ENCODE measurements around the gene AIMP1.

AIMP1 gene

DNA sequence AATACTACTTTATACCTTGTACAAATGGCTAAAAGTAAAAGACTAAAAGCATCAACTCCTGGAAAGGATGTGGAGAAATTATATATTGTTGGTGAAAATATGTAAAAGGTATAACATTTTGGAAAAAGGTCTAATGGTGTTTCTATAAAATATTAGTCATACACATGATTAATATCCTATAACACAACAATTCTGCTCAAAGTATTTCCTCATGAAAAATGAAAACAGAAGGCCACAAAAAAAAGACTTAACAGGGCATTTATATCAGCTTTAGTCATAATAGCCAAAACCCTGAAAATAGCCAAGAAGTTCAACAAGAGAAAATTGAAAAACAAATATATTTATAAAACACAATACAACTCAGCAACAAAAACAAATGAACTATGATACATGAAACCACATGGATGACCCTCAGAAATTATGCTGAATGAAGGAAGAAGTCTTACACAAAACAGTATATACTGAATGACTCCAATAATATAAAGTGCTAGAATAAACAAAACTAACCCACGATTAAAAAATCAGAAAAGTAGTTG lies 39.1 kb upstream of the AIMP1 start:
- DNase-seq: no peak
- peak overlapping the region; percentile 32 for H3K27ac ChIP-seq
- H3K4me3 ChIP-seq (ENCODE audit: low read depth, low read length): no peak overlapping the region
- TF ChIP-seq, protein P1, sequence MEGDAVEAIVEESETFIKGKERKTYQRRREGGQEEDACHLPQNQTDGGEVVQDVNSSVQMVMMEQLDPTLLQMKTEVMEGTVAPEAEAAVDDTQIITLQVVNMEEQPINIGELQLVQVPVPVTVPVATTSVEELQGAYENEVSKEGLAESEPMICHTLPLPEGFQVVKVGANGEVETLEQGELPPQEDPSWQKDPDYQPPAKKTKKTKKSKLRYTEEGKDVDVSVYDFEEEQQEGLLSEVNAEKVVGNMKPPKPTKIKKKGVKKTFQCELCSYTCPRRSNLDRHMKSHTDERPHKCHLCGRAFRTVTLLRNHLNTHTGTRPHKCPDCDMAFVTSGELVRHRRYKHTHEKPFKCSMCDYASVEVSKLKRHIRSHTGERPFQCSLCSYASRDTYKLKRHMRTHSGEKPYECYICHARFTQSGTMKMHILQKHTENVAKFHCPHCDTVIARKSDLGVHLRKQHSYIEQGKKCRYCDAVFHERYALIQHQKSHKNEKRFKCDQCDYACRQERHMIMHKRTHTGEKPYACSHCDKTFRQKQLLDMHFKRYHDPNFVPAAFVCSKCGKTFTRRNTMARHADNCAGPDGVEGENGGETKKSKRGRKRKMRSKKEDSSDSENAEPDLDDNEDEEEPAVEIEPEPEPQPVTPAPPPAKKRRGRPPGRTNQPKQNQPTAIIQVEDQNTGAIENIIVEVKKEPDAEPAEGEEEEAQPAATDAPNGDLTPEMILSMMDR (IDR thresholded peaks at IDR 0.05; ENCODE audit: low read depth, low read length, missing control alignments): no peak
- no peaks in the 10 kb centered on the region for H3K27me3 ChIP-seq (replicated peaks)
- in situ Hi-C loops (cut with HindIII; ENCODE audit: low pct_ligation_motif_present, low sequenced_read_pairs): no loop called here
- no peaks in the 10 kb centered on the region for H3K36me3 ChIP-seq (replicated peaks)

DNA sequence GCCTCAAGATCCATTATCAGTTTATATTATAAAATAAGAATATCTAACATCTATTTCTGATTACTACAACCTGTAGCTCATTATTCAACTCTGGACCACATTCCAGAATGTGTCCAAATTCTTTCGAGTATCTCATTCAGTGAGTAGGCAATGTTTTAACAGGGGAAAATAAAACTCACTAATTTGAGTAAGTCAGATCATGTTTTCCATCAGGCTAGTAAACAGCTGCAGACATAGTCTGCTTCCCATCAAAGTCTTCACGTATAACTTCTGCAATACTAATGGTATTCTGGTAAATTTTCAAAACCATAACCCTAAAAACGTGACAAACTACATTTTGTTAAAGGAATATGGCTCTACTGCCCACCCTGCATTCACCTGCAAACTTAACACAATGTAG lies 32.1 kb upstream of the AIMP1 start:
- Histone ChIP-seq H3K27ac (no peak overlapping the region), H3K36me3 (replicated peaks) (no peaks in the 10 kb centered on the region), H3K27me3 (replicated peaks) (no peaks in the 10 kb centered on the region), H3K4me3 (ENCODE audit: low read depth, low read length) (no peak overlapping the region)
- DNase-seq: no peak
- in situ Hi-C loops (cut with HindIII; ENCODE audit: low pct_ligation_motif_present, low sequenced_read_pairs): no loop called here
- TF ChIP-seq, protein P1 (IDR thresholded peaks at IDR 0.05; ENCODE audit: low read depth, low read length, missing control alignments): no peak

DNA sequence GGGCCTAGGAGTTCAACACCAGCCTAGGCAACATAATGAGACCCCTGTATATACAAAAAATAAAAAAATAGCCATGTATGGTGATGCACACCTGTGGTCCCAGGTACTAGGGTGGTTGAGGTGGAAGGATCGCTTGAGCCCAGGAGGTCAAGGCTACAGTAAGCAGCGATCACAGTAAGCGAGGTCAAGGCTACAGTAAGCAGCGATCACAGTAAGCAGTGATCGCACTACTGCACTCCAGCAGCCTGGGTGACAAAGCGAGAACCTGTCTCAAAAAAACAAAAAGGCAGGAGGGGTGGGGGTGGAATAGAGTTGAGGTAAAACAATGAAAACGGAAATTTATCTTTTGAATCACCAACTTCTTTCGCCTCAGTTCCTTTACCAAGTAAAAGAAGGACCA lies 29.7 kb upstream of the AIMP1 start:
- TF ChIP-seq, protein P1 (IDR thresholded peaks at IDR 0.05; ENCODE audit: low read depth, low read length, missing control alignments): no peak
- H3K4me3 ChIP-seq (ENCODE audit: low read depth, low read length): no peak overlapping the region
- H3K27ac ChIP-seq: peak overlapping the region; percentile 70
- H3K36me3 ChIP-seq (replicated peaks): no peaks in the 10 kb centered on the region
- DNase-seq: no peak
- H3K27me3 ChIP-seq (replicated peaks): no peaks in the 10 kb centered on the region
- in situ Hi-C loops (cut with HindIII; ENCODE audit: low pct_ligation_motif_present, low sequenced_read_pairs): no loop called here

DNA sequence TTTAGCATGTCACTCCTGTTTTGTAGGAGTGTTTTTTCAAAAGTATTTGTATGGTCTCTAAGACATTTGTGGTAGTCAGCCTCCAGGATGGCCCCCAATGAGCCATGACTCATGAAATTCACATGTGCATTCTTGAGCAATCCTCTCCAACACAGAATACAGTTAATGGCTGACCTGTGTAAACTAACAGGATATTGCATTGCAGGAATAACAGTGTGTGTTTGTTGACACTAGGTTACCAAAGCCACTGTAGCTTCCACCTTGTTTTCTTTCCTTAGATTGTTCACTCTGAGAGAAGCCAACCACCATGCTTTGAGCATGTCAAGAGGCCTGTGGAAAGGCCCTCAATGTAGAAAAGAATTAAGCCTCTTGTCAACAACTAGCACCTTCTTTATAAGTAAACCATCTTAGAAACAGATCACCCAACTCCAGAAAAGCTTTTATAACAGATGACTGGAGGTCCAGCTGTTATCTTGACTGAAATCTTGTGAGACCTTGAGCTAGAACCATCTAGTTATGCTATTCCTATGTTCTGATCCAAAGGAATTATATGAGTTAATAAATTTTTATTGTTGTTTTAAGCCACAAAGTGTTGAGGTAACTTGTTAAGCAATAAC lies 28.9 kb upstream of the AIMP1 start:
- in situ Hi-C loops (cut with HindIII; ENCODE audit: low pct_ligation_motif_present, low sequenced_read_pairs): no loop called here
- Histone ChIP-seq H3K4me3 (ENCODE audit: low read depth, low read length) (no peak overlapping the region), H3K27ac (peak overlapping the region; percentile 85), H3K27me3 (replicated peaks) (no peaks in the 10 kb centered on the region), H3K36me3 (replicated peaks) (no peaks in the 10 kb centered on the region)
- TF ChIP-seq, protein P1 (IDR thresholded peaks at IDR 0.05; ENCODE audit: low read depth, low read length, missing control alignments): no peak
- peak; percentile 93 for DNase-seq

DNA sequence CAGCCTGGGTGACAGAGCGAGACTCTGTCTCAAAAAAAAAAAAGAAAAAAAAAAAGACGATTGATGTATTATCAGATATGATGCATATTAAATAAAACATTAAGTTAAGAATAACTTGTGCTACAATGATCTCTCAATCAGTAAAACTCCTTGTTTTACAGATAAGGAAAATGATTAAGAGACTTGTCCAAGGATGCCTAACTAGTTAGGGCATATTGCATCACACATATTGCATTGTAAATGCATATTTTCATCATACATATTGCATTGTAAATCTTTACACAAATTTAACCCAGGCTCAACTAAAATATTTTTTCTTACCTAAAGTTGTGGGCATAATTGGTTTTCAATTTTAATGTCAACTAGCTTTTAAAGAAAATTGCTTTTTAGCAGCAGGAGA lies 26.6 kb upstream of the AIMP1 start:
- H3K36me3 ChIP-seq (replicated peaks): peaks cover 3% of the 10 kb centered on the region
- no peak overlapping the region for H3K27ac ChIP-seq
- no peak for DNase-seq
- TF ChIP-seq, protein P1 (IDR thresholded peaks at IDR 0.05; ENCODE audit: low read depth, low read length, missing control alignments): no peak
- no peaks in the 10 kb centered on the region for H3K27me3 ChIP-seq (replicated peaks)
- in situ Hi-C loops (cut with HindIII; ENCODE audit: low pct_ligation_motif_present, low sequenced_read_pairs): no loop called here
- no peak overlapping the region for H3K4me3 ChIP-seq (ENCODE audit: low read depth, low read length)

DNA sequence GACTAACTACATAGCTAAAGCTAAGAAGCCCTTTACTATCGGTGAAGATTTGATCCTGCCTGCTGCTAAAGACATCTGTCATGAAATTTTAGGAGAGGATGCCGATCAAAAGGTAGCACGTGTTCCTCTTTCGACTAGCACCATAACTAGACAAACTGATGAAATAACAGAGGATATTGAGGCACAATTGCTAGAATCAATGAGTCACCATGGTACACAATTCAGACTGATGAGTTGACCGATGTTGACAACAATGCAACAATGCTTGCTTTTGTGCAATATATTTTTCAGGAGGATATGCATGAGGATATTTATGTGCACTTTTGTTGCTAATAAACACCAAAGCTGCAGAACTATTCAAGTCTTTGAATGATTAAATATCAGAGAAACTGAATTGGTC lies 24.7 kb upstream of the AIMP1 start:
- Histone ChIP-seq H3K36me3 (replicated peaks) (peaks cover 6% of the 10 kb centered on the region), H3K27me3 (replicated peaks) (no peaks in the 10 kb centered on the region), H3K27ac (no peak overlapping the region), H3K4me3 (ENCODE audit: low read depth, low read length) (no peak overlapping the region)
- TF ChIP-seq, protein P1 (IDR thresholded peaks at IDR 0.05; ENCODE audit: low read depth, low read length, missing control alignments): no peak
- no peak for DNase-seq
- in situ Hi-C loops (cut with HindIII; ENCODE audit: low pct_ligation_motif_present, low sequenced_read_pairs): no loop called here

All from brain microvascular endothelial cell (primary cell).